Liver (tissue), 3 donors: ENCODE measurements around the gene RAB31.

Source experiments
- FOXA1 ChIP-seq: IDR thresholded peaks from 2 replicates; pipeline ENCODE4 v1.6.1; 2016; ENCODE audit warnings: antibody characterized with exemption
- HNF4A ChIP-seq, 2 donors: conservative IDR thresholded peaks; 2 replicates each; pipeline ENCODE4 v1.6.1; 2016; ENCODE audit warnings: antibody characterized with exemption in 2 of 2, mild to moderate bottlenecking in 2 of 2
- JUND ChIP-seq, 2 donors: IDR thresholded peaks; 2 replicates each; pipeline ENCODE4 v1.6.1; 2016; ENCODE audit warnings: antibody characterized with exemption in 2 of 2
- RAD21 ChIP-seq, 2 donors: IDR thresholded peaks; 2 replicates each; pipeline ENCODE4 v1.6.1; 2016; ENCODE audit warnings: antibody characterized with exemption in 2 of 2, mild to moderate bottlenecking in 2 of 2
- SP1 ChIP-seq: IDR thresholded peaks from 2 replicates; pipeline ENCODE4 v1.6.1; 2018; ENCODE audit warnings: antibody characterized with exemption, mild to moderate bottlenecking
- TAF1 ChIP-seq: conservative IDR thresholded peaks from 2 replicates; pipeline ENCODE4 v1.6.1; 2016; ENCODE audit warnings: antibody characterized with exemption, mild to moderate bottlenecking
- YY1 ChIP-seq: IDR thresholded peaks from 2 replicates; pipeline ENCODE4 v1.6.1; 2016; ENCODE audit warnings: antibody characterized with exemption, mild to moderate bottlenecking
- TF ChIP-seq, protein P1 (sequence below): IDR thresholded peaks from 2 replicates; pipeline ENCODE4 v1.6.1; 2016; ENCODE audit warnings: antibody characterized with exemption
- TF ChIP-seq, protein P2 (sequence below): fragments of 150-350 bp; IDR thresholded peaks from 2 replicates; pipeline ENCODE4 v1.5.1; 2017; ENCODE audit warnings: improper control_type of control experiment, low read depth, low read length; ENCODE audit not compliant: missing input control
- TF ChIP-seq, protein P3 (sequence below): IDR thresholded peaks from 2 replicates; pipeline ENCODE4 v1.6.1; 2016; ENCODE audit warnings: antibody characterized with exemption
- TF ChIP-seq, protein P4 (sequence below): IDR thresholded peaks from 2 replicates; pipeline ENCODE4 v1.6.1; 2016; ENCODE audit warnings: antibody characterized with exemption, mild to moderate bottlenecking
- TF ChIP-seq, protein P5 (sequence below): IDR thresholded peaks from 2 replicates; pipeline ENCODE4 v1.6.1; 2016; ENCODE audit warnings: antibody characterized with exemption
- donor health status: healthy.
- donor health status: healthy.

DNA sequence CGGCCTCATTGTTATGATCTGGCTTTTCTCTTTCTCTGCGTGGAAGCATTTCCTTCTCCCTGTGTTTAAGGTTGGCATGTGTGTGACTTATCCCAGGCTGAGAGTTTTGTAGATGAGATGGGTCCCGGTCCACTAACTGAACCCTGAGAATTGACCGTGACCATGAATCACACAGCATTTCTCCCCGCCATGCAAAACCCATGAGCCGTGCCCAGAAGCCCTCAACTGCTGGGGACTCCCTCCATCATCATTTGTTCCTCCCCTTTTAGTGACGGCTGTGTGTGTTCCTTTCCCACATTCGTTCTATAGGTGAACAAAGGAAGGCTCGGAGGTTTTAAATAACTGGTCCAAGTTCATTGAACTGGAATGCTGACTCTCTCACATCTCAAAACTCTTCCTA lies 147.6 kb downstream of the RAB31 start:
- TF ChIP-seq SP1: no peak
- no peak for TF ChIP-seq YY1
- no peak for TF ChIP-seq RAD21 (IDR thresholded peaks at IDR 0.05)
- TF ChIP-seq, protein P1, sequence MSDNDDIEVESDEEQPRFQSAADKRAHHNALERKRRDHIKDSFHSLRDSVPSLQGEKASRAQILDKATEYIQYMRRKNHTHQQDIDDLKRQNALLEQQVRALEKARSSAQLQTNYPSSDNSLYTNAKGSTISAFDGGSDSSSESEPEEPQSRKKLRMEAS: no peak
- TF ChIP-seq, protein P2, sequence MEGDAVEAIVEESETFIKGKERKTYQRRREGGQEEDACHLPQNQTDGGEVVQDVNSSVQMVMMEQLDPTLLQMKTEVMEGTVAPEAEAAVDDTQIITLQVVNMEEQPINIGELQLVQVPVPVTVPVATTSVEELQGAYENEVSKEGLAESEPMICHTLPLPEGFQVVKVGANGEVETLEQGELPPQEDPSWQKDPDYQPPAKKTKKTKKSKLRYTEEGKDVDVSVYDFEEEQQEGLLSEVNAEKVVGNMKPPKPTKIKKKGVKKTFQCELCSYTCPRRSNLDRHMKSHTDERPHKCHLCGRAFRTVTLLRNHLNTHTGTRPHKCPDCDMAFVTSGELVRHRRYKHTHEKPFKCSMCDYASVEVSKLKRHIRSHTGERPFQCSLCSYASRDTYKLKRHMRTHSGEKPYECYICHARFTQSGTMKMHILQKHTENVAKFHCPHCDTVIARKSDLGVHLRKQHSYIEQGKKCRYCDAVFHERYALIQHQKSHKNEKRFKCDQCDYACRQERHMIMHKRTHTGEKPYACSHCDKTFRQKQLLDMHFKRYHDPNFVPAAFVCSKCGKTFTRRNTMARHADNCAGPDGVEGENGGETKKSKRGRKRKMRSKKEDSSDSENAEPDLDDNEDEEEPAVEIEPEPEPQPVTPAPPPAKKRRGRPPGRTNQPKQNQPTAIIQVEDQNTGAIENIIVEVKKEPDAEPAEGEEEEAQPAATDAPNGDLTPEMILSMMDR: no peak
- TF ChIP-seq JUND (IDR thresholded peaks at IDR 0.05): no peak
- TF ChIP-seq, protein P3, sequence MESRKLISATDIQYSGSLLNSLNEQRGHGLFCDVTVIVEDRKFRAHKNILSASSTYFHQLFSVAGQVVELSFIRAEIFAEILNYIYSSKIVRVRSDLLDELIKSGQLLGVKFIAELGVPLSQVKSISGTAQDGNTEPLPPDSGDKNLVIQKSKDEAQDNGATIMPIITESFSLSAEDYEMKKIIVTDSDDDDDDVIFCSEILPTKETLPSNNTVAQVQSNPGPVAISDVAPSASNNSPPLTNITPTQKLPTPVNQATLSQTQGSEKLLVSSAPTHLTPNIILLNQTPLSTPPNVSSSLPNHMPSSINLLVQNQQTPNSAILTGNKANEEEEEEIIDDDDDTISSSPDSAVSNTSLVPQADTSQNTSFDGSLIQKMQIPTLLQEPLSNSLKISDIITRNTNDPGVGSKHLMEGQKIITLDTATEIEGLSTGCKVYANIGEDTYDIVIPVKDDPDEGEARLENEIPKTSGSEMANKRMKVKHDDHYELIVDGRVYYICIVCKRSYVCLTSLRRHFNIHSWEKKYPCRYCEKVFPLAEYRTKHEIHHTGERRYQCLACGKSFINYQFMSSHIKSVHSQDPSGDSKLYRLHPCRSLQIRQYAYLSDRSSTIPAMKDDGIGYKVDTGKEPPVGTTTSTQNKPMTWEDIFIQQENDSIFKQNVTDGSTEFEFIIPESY: no peak
- TF ChIP-seq HNF4A (conservative IDR thresholded peaks at IDR 0.05): no peak
- no peak for TF ChIP-seq FOXA1
- TF ChIP-seq TAF1: no peak
- TF ChIP-seq, protein P4, sequence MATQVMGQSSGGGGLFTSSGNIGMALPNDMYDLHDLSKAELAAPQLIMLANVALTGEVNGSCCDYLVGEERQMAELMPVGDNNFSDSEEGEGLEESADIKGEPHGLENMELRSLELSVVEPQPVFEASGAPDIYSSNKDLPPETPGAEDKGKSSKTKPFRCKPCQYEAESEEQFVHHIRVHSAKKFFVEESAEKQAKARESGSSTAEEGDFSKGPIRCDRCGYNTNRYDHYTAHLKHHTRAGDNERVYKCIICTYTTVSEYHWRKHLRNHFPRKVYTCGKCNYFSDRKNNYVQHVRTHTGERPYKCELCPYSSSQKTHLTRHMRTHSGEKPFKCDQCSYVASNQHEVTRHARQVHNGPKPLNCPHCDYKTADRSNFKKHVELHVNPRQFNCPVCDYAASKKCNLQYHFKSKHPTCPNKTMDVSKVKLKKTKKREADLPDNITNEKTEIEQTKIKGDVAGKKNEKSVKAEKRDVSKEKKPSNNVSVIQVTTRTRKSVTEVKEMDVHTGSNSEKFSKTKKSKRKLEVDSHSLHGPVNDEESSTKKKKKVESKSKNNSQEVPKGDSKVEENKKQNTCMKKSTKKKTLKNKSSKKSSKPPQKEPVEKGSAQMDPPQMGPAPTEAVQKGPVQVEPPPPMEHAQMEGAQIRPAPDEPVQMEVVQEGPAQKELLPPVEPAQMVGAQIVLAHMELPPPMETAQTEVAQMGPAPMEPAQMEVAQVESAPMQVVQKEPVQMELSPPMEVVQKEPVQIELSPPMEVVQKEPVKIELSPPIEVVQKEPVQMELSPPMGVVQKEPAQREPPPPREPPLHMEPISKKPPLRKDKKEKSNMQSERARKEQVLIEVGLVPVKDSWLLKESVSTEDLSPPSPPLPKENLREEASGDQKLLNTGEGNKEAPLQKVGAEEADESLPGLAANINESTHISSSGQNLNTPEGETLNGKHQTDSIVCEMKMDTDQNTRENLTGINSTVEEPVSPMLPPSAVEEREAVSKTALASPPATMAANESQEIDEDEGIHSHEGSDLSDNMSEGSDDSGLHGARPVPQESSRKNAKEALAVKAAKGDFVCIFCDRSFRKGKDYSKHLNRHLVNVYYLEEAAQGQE: no peak
- TF ChIP-seq, protein P5, sequence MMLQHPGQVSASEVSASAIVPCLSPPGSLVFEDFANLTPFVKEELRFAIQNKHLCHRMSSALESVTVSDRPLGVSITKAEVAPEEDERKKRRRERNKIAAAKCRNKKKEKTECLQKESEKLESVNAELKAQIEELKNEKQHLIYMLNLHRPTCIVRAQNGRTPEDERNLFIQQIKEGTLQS: no peak
